HG02970 (cell line): Measurements from ENCODE around the gene DUOXA2.
"Not testable (repeated sequence)": the region's sequence is repeated elsewhere in the genome, so short reads cannot be mapped to it uniquely, and the experiment has no call there.

Source experiments
- ATAC-seq: cut with Tn5 transposase; IDR thresholded peaks from one replicate; pipeline ENCODE4 v1.9.1; 2021; ENCODE audit warnings: mild to moderate bottlenecking, moderate library complexity, moderate number of reproducible peaks; ENCODE audit not compliant: unreplicated experiment, low FRiP score

The DUOXA2 gene

GRCh38 chr15:45114076-45114750 lies at the start of gene DUOXA2, which contains the start of gene DUOX2:
DUOXA2 (plus strand) TSS chr15:45114326; CDS start chr15:45114606, 280 bp downstream.
DUOX2 (minus strand) TSS chr15:45114172; CDS start chr15:45113411, 761 bp downstream.
- no peak for ATAC-seq

- ATAC-seq, result no peak
Measured at GRCh38 chr15:45064386-45064785, 49.7 kb upstream of the DUOXA2 start.

GRCh38 chr15:45069942-45070360 lies 44.2 kb upstream of the DUOXA2 start:
- not testable (repeated sequence) for ATAC-seq

- ATAC-seq, result not testable (repeated sequence)
Measured at GRCh38 chr15:45073602-45074001, 40.5 kb upstream of the DUOXA2 start.

- ATAC-seq, result not testable (repeated sequence)
Measured at GRCh38 chr15:45075440-45076320, 38.4 kb upstream of the DUOXA2 start.

GRCh38 chr15:45077391-45077790 lies 36.7 kb upstream of the DUOXA2 start:
- ATAC-seq, result not testable (repeated sequence)

GRCh38 chr15:45079201-45079600 lies 34.9 kb upstream of the DUOXA2 start:
- not testable (repeated sequence) for ATAC-seq

GRCh38 chr15:45079628-45080246 lies 34.4 kb upstream of the DUOXA2 start:
- not testable (repeated sequence) for ATAC-seq

- ATAC-seq, result not testable (repeated sequence)
Measured at GRCh38 chr15:45080593-45080992, 33.5 kb upstream of the DUOXA2 start.

- ATAC-seq, result not testable (repeated sequence)
Measured at GRCh38 chr15:45082412-45082811, 31.7 kb upstream of the DUOXA2 start.

GRCh38 chr15:45083223-45083622 lies 30.9 kb upstream of the DUOXA2 start:
- ATAC-seq, result no peak

GRCh38 chr15:45084163-45084562 lies 30.0 kb upstream of the DUOXA2 start:
- no peak for ATAC-seq

GRCh38 chr15:45087513-45087912 lies 26.6 kb upstream of the DUOXA2 start:
- no peak for ATAC-seq

GRCh38 chr15:45088801-45089711 lies 25.1 kb upstream of the DUOXA2 start:
- no peak for ATAC-seq

GRCh38 chr15:45089712-45090373 lies 24.3 kb upstream of the DUOXA2 start:
- no peak for ATAC-seq

- ATAC-seq, result no peak
Measured at GRCh38 chr15:45091161-45091560, 23.0 kb upstream of the DUOXA2 start.

GRCh38 chr15:45091576-45091975 lies 22.6 kb upstream of the DUOXA2 start:
- ATAC-seq, result no peak

GRCh38 chr15:45093013-45093412 lies 21.1 kb upstream of the DUOXA2 start:
- ATAC-seq, result no peak

- ATAC-seq, result no peak
Measured at GRCh38 chr15:45093622-45094357, 20.3 kb upstream of the DUOXA2 start.
